GM21529 (cell line): ENCODE measurements around the gene SMPD1.
"Not testable (repeated sequence)": the region's sequence is repeated elsewhere in the genome, so short reads cannot be mapped to it uniquely, and the experiment has no call there.

Experiments used
- ATAC-seq: cut with Tn5 transposase; IDR thresholded peaks from one replicate; pipeline ENCODE4 v1.9.1; 2021; ENCODE audit not compliant: unreplicated experiment

SMPD1 gene

DNA sequence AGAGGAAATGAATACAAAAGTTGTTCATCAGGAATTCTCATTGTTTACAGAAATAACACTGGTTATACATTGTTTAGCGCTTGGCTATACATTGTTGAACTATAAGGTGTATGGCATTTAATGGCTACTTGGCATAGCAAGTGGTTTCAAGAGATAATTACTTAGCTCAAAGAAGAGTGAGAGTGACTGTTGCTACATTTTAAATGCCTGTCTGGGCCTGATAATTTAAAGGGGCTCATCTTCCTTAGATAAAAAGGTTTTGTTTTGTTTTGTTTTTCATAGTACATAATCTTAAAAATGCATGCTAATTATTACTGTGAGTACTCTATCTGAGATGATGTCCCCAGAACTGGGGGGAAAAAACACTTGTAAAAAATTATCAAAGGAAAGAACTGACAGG, 1.5 kb upstream of the SMPD1 start:
- ATAC-seq: no peak

DNA sequence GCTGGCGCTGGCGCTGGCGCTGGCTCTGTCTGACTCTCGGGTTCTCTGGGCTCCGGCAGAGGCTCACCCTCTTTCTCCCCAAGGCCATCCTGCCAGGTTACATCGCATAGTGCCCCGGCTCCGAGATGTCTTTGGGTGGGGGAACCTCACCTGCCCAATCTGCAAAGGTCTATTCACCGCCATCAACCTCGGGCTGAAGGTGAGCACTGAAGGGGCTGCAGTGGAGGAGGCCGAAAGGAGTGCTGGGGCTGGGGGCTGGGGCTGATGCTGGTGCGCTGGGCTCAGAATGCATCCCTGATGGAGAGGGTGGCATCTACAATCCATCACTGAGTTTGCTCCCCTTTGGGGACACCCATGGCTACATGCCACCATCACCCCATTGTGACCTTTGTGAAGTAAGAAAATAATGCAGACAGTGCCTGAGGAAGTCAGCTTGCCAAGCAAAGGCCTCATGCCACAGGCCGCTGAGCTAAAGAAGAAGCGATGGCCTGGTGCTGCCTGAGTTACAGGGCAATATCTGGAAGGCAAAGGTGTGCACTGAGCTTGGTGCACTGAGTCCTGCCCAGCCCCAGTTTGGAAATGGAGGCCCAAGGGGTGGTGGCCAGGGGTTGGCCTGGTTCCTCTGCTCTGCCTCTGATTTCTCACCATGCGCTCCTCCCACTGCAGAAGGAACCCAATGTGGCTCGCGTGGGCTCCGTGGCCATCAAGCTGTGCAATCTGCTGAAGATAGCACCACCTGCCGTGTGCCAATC, 620 bp downstream of the SMPD1 start:
- no peak for ATAC-seq

DNA sequence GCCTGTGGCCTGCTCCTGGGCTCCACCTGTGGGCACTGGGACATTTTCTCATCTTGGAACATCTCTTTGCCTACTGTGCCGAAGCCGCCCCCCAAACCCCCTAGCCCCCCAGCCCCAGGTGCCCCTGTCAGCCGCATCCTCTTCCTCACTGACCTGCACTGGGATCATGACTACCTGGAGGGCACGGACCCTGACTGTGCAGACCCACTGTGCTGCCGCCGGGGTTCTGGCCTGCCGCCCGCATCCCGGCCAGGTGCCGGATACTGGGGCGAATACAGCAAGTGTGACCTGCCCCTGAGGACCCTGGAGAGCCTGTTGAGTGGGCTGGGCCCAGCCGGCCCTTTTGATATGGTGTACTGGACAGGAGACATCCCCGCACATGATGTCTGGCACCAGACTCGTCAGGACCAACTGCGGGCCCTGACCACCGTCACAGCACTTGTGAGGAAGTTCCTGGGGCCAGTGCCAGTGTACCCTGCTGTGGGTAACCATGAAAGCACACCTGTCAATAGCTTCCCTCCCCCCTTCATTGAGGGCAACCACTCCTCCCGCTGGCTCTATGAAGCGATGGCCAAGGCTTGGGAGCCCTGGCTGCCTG, 1.4 kb downstream of the SMPD1 start:
- ATAC-seq: no peak

DNA sequence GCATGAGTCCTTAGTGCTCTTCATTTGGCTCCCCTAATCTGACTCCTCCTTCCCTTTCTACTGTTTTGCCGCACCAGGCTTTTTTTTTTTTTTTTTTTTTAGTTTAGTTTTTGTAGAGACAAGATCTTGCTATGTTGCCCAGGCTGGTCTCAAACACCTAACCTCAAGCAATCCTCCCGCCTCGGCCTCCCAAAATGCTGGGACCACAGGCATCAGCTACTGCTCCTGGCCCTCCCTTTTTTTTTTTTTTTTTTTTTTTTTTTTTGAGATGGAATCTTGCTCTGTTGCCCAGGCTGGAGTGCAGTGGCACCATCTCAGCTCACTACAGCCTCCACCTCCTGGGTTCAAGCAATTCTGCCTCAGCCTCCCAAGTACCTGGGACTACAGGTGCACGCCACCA, 2.0 kb downstream of the SMPD1 start:
- ATAC-seq: not testable (repeated sequence)

DNA sequence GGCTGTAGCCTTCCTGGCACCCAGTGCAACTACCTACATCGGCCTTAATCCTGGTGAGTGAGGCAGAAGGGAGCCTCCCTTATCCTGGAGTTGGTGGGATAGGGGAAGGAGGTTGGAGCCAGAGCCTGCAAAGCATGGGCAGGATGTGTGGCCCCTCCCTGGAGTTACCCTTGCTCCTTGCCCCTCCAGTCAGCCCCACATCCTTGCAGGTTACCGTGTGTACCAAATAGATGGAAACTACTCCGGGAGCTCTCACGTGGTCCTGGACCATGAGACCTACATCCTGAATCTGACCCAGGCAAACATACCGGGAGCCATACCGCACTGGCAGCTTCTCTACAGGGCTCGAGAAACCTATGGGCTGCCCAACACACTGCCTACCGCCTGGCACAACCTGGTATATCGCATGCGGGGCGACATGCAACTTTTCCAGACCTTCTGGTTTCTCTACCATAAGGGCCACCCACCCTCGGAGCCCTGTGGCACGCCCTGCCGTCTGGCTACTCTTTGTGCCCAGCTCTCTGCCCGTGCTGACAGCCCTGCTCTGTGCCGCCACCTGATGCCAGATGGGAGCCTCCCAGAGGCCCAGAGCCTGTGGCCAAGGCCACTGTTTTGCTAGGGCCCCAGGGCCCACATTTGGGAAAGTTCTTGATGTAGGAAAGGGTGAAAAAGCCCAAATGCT, 3.9 kb downstream of the SMPD1 start:
- no peak for ATAC-seq

DNA sequence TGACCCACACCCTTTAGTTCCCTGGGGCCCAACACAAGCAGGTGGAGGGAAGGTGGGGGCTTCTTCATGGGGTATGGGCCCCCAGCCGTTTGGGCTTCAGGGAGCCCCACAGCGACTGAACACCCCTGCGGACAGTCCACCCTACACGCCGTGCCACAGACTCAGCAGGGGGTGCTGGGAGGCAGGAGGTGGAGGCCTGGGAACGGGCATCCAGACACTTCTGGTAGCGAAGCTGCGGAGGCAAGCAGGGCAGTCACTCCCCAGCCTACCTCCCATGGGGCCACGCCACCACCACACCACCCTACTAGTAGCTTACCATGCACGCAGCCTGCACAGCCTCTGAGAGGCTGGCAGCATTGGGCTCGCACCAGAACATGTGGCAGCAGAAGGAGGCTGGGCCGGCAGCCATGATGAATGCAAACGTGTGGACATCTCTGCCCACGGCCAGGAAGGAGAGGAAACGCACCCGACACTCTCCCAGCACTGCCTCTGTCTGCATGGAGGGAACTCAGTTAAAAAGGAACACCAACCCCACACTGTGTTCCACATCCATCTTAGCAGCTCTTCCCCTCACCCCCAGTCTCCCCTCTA, 5.3 kb downstream of the SMPD1 start:
- ATAC-seq: no peak

DNA sequence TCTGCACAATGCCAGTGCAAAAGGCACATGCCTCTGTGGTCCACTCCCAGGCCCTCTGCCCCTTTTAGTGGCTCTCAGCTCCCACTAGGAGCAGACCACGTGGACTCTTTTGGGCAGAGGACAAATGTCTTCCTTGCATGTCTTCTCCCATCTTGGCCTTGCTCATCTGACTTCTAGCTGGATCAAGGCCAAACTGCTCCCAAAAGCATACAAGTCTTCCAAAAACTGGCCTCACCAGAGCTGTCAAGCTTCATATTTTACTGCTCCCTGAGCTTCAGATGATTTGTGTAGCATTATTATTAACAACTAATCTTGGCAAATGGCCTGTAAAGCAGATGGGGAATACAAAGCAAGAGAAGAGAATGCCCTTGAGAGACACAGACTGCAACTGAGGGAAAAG, 6.9 kb downstream of the SMPD1 start:
- ATAC-seq: no peak

DNA sequence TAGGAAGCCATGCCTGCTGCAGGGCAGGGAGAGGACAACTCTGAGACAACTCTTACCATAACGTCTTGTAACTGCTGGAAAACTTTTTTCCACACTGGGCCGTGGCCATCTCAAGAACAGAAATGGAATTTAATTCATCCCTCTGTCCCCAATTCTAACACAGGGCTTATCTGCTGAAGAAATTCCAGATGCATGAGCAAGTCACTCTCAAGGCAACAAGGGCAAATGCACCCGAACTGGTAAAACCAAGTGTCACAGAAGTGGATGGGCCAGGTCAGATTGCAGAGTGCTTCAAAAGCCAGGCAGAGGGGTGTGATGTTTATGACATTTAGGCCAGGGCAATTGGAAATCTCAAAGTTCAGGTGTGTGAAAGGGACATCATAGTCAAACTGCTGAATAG, 7.4 kb downstream of the SMPD1 start:
- ATAC-seq: no peak

DNA sequence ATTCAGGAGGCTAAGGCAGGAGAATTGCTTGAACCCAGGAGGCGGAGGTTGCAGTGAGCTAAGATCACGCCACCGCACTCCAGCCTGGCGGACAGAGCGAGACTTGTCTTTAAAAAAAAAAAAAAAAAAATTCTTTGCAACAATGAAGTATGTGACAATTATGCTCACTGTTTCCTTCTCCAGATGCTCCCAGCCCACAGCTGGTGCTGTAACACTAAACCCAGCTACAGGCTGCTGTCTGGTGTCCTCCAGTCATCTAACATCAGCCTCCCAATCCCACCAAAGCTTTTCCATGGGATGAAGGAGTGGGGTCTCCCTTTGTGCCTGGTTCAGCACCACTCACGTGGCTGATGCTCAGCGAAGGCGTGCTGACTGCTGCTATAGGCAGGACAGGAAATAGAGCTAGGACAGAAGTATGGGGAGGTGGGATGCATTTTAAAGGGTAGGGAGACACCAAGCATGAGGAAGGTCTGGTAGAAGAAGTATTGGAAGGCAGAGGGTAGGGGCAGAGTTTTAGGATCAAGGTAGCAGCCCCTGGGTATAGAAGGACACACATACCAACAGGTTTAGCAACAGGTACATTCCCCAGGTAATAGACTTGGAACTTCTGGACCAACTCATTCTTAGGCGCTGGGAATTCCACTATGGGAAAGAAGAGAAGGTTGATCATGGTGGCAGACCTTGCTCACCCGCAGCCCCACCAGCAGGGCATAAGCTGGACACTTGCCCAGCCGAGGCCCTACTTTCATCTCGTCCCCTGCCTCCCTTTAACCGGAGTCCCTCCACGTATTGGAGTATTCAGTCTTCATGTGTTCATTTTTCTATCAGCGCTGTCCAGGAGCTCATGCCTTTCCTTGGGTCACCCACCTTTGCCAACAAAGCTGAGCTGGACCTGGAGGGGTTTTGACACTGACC, 10.4 kb downstream of the SMPD1 start:
- ATAC-seq: no peak

DNA sequence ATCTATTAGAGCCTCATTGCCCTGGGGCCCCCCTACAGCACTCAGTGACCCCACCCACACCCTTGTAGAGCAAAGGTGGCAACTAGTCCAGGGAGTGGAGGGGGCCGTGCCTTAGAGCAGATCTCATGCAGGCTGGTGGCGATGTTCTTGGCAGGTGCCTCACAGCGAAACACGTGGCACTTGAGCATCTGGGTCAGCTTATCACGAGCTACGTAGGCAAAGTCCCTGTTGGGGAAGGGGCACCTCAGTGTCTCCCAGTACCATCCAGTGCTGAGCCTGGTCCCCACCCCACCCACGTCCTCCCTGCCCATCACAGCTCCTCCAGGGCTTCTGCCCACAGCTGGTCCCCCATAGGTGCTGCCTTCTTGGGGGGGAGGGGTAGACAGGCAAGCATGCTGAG, 11.2 kb downstream of the SMPD1 start:
- ATAC-seq: no peak

DNA sequence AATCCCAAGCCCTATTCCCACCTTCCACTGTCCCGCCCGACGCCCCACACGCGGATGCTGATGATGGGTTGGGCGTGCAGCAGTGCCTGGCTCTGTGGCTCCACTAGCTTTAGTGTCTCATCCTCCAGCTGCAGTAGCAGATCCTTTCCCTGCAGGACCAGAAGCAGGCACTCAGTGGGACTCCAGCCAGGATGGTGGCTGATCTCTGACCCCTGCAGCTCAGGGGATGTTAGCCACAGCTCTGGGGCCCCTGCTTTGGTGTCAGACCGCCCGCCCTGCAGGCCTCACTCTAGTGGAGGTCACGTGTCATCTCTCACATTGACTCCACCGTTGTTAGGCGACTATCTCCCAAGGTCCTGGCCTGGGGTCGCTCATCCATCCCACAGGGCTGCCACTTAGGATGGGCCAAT, 11.8 kb downstream of the SMPD1 start:
- peak; percentile 41 for ATAC-seq

DNA sequence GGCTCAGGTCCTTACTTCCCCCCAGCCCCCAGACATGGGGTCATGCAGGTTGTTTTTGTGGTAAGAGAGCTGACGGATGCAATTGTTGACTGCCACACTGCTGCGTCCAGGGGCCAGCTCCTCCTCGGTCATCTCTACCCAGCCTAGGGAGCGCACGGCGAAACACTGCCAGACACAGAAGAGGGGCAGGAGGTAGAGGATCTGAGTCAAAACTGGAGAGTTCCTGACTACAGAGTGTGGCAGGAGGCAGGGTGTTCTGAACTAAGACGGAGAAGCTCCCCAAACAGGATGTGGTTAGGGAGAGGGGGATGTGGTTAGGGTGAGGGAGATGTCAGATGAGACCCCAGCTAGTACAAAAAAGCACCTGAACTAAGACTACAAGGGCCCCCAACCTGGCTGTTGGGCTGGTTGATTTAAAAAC, 12.3 kb downstream of the SMPD1 start:
- peak; percentile 95 for ATAC-seq

DNA sequence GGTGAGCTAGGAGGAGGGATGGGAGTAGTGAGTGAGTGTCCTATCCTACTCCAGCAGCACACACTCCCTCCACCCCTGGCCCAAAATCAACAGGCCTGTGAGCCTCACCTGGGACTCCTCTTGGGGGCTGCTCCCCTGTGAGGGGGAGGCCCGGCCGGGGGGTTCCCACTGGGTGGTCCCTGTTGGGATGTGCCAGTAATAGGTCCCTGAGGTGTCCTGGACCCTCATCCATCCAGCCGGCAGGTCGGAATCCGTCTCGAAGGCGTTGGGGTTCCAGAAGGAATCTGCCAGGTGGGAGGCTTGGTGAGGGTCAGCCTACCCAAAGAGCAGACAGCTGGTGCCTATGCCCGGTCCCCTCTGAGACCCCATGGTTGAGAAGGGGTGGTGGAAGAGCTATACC, 13.3 kb downstream of the SMPD1 start:
- no peak for ATAC-seq

DNA sequence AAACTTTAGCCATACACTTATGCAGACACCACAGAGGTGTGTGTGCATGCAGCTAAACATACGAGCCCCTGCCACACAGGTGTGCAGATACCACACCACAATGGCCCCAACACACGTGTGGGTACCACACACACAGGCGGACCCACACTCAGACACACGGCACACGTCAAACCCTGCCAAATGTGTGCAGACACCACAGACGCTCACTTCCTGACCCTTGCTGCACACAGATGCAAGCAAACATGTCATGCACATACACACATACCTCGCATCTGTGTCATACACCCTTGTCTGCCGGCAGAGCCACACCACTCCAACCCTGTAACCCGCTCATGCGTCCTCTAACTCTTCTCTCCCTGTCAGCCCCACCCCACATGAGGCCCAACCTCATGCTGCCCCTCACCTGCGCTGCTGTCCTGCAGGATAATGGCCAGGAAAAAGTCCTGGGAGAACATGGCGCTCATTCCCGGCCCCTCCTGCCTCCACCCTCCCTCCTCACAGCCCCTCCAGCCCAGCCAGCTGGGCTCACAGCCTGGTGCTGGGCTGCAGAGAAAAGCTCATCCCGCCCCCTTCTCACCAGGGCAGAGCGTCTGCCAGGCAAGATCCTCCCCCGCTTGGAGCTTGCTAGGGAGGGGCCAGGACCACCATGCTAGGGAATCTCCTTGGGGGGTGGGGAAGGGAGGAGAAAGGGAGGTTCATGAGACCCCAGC, 14.2 kb downstream of the SMPD1 start:
- no peak for ATAC-seq

DNA sequence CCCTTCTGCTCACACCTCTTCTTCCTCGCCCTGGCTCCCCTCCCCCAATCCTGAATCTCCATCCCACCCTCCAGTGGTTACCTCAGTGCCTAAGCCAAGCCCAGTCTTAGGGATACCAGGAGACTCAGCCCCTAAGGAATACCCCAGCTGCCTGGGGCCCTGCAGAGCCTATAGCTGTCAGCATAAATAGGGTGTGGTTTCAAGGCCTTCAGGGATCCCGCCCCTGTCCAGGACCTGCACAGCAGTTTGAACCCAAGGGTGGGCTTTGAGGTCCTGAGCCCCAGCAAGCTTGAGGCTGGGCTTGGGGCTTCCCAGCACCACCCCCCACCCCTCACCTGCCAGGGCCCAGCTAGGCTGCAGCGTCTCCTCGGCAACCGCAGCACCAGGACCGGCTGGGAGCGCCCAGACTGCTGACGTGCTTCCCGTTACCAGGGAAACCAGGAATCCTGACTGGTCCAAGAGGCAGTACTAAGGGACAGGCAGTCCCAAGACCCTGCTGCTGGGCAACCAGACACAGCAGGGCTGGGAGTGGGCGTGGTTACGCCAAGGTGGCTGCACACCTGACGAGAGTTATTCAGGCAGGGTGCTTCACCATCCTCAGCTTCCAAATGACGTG, 14.9 kb downstream of the SMPD1 start:
- ATAC-seq: no peak

DNA sequence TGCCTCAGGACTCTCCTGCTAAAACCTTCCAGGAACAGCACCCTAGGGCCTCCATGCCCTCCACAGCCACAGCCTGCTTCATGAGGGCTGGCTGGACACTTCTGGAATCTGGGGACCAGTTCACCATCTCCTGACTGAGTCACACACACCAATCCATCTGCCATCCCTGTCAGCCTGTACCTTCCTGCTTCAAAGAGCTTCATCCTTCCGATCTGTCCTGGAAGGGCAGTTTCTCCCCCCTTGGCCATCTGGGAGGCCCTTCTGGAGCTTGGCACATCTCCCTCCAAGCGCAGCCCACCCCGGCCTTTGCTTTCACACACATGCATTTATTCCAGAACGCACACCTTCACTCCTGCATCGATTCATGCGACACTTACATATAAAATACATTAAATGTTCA, 15.6 kb downstream of the SMPD1 start:
- no peak for ATAC-seq

DNA sequence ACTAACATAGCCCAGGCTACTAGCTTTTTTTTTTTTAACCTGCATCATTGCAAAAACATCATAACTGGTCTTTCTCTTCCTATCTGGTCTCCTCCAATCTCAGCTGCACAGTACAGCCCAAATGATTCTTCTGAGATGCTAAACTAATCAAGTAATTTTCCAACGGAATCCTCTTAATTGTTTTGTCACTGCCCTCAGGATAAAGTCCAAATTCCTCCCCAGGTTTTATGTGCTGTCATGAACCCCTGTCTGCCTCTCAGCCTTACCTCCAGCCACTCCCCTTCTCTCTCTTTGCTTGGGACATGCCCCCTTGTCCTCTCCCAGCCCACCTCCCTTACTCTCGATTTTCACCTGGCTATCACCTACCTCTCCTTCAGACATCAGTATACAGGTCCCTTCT, 16.1 kb downstream of the SMPD1 start:
- ATAC-seq: no peak

DNA sequence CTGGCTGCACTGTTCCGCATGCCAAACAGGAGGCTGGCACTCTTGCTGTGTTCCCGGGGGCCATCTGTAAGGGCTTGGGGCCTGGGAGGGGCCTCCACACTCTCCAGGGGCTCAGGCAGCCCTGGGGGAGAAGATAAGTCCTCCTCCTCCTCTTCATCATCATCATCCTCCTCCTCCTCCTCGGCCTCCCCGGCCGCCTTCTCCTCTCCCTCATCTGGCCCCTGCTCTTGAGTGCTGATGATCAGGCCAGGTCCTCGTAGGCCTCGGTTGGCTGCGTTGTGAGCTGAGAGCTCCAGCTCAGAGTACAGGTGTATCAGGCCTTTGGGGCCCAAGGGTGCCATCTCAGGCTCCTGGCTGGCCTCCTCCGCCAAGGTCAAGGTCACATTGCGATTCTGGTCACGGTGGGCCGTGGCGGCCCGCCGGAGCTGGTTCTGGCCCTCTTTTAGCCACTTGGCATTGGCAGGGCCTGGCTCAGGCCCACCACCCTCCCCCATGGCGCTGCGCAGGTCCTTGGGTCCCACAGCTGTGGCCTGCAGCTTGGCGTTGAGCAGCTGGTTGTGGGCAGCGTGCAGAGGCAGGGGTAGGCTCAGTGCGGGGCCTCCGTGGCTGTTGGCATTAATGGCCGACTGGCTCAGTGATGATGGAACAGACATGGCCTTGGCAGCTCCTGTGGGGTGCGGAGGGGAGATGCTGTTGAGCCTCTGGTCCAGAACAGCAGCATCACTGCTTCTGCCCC, 20.6 kb downstream of the SMPD1 start:
- ATAC-seq: no peak

DNA sequence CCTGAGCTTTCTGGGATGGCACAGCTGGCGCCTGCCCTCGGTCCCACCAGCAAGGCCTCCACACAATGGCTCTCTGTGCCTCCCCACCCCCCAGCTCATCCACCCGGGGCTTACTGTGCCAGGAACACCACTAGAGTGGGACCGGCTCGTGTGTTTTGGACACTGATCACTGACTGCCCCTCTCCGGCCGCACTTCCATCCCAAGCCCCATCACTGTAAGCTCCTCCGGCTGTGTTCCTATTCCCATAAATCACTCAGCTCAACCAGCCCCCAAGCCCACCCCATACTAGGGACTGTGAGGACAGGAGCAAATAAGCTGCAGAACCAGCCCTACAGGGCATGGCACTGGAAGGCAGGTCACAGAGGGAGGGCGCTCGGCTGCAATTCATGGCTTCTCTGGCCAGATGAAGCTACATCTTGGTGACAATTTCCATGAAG, 21.3 kb downstream of the SMPD1 start:
- ATAC-seq: no peak
